HUES48 (cell line): ENCODE data around the gene ZBTB9.
"Not testable (repeated sequence)": the region's sequence is repeated elsewhere in the genome, so short reads cannot be mapped to it uniquely, and the experiment has no call there.

Source experiments
- H3K27ac ChIP-seq: one replicate; pipeline ENCODE4 v1.7.0; 2013; ENCODE audit warnings: low read depth, low read length, inconsistent platforms
- H3K27me3 ChIP-seq: 2 replicates; pipeline ENCODE4 v1.6.1; 2013; ENCODE audit warnings: mild to moderate bottlenecking, low read length; ENCODE audit not compliant: control insufficient read depth, insufficient read depth
- H3K36me3 ChIP-seq: 2 replicates; pipeline ENCODE4 v1.6.1; 2013; ENCODE audit warnings: low read length; ENCODE audit not compliant: control insufficient read depth, insufficient read depth
- H3K4me1 ChIP-seq: 2 replicates; pipeline ENCODE4 v1.6.1; 2013; ENCODE audit warnings: mild to moderate bottlenecking, low read length; ENCODE audit not compliant: control insufficient read depth, insufficient read depth
- H3K4me3 ChIP-seq: 2 replicates; pipeline ENCODE4 v1.5.1; 2013; ENCODE audit warnings: mild to moderate bottlenecking, low read depth, low read length
- H3K9ac ChIP-seq: 2 replicates; pipeline ENCODE4 v1.6.1; 2013; ENCODE audit warnings: mild to moderate bottlenecking, low read depth, low read length, moderate library complexity
- H3K9me3 ChIP-seq: 2 replicates; pipeline ENCODE4 v1.6.1; 2013; ENCODE audit warnings: low read length; ENCODE audit not compliant: control insufficient read depth, insufficient read depth

The ZBTB9 gene

DNA sequence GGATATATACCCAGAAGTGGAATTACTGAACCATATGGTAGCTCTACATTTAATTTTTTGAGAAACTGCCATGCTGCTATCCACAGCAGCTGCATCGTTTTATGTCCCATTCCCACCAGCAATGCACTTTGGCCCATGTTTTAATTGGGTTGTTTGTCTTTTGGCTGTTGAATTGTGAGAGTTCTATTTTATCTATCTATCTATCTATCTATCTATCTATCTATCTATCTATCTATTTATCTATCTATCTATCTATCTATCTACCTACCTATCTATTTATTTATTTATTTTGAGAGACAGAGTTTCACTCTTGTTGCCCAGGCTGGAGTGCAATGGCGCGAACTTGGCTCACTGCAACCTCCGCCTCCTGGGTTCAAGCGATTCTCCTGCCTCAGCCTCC, 28.2 kb downstream of the ZBTB9 start:
- not testable (repeated sequence) for H3K36me3 ChIP-seq, H3K9me3 ChIP-seq, H3K4me3 ChIP-seq, H3K4me1 ChIP-seq, H3K9ac ChIP-seq, H3K27me3 ChIP-seq, H3K27ac ChIP-seq

DNA sequence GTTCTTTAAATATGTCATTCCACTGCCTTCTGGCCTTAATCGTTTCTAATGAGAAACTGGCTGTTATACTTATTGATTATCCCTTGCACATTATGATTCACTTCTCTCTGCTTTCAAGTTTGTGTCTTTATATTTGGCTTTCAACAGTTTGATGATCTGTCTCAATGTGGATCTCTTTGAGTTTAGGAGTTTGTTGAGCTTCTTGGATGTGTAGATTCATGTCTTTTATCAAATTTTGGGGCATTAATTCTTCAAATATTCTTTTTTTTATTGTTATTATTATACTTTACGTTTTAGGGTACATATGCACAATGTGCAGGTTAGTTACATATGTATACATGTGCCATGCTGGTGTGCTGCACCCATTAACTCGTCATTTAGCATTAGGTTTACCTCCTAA, 29.3 kb downstream of the ZBTB9 start:
- no peak overlapping the region for H3K9ac ChIP-seq
- H3K9me3 ChIP-seq = no peaks in the 10 kb centered on the region
- no peaks in the 10 kb centered on the region for H3K27me3 ChIP-seq
- no peaks in the 10 kb centered on the region for H3K36me3 ChIP-seq
- H3K27ac ChIP-seq = no peak overlapping the region
- H3K4me1 ChIP-seq = no peaks in the 10 kb centered on the region
- no peak overlapping the region for H3K4me3 ChIP-seq

DNA sequence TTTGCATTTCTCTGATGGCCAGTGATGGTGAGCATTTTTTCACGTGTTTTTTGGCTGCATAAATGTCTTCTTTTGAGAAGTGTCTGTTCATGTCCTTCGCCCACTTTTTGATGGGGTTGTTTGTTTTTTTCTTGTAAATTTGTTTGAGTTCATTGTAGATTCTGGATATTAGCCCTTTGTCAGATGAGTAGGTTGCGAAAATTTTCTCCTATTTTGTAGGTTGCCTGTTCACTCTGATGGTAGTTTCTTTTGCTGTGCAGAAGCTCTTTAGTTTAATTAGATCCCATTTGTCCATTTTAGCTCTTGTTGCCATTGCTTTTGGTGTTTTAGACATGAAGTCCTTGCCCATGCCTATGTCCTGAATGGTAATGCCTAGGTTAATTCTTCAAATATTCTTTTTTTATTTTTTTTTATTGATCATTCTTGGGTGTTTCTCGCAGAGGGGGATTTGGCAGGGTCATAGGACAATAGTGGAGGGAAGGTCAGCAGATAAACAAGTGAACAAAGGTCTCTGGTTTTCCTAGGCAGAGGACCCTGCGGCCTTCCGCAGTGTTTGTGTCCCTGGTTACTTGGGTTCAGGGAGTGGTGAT, 30.4 kb downstream of the ZBTB9 start:
- H3K4me1 ChIP-seq, H3K4me3 ChIP-seq, H3K9ac ChIP-seq, H3K36me3 ChIP-seq, H3K27me3 ChIP-seq, H3K9me3 ChIP-seq, H3K27ac ChIP-seq: not testable (repeated sequence)

DNA sequence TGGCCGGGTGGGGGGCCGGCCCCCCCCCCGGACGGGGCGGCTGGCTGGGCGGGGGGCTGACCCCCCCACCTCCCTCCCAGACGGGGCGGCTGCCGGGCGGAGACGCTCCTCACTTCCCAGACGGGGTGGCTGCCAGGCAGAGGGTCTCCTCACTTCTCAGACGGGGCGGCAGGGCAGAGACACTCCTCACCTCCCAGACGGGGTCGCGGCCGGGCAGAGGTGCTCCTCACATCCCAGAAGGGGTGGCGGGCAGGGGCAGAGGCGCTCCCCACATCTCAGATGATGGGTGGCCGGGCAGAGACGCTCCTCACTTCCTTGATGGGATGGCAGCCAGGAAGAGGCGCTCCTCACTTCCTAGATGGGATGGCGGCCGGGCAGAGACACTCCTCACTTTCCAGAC, 31.3 kb downstream of the ZBTB9 start:
- H3K4me3 ChIP-seq, H3K4me1 ChIP-seq, H3K27me3 ChIP-seq, H3K9ac ChIP-seq, H3K27ac ChIP-seq, H3K9me3 ChIP-seq, H3K36me3 ChIP-seq: not testable (repeated sequence)

DNA sequence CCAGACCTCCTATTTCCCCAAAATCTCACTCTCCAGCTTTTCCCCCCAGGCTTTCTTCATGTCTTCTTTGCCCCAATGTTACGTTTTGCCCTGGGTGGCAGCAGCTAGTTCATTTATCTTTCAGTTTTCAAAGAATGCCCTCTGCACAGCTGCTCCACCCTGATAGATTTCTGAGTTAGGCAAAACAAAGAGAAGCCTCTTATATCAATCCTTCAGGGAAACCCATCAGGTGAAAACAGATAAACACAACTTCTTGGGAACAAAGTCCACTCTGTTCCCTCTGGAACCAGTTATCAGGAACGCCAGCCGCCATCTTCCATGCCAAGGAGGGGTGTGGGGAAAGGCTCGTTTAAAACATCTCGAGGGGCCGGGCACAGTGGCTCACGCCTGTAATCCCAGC, 34.0 kb downstream of the ZBTB9 start:
- no peaks in the 10 kb centered on the region for H3K9me3 ChIP-seq
- no peak overlapping the region for H3K4me3 ChIP-seq
- no peaks in the 10 kb centered on the region for H3K27me3 ChIP-seq
- H3K9ac ChIP-seq = no peak overlapping the region
- H3K4me1 ChIP-seq = no peaks in the 10 kb centered on the region
- H3K27ac ChIP-seq = no peak overlapping the region
- no peaks in the 10 kb centered on the region for H3K36me3 ChIP-seq

DNA sequence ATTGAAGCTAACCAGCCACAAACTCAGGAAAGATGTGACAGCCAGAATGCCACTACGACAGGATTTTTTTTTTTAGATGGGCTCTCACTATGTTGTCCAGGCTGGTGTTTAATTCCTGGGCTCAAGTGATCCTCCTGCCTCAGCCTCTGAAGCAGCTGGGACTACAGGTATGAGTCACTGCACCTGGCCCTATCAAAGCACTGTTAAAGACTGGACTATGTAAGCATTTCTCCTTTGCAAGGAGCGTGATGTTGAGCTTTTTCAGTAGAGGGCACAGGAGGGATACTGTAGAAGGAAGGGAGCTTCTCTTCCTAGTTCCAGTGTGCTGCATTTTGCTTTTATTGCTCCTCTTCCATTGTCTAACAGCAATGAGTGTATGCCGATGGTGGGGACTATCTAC, 35.8 kb downstream of the ZBTB9 start:
- no peaks in the 10 kb centered on the region for H3K27me3 ChIP-seq
- H3K36me3 ChIP-seq = no peaks in the 10 kb centered on the region
- no peaks in the 10 kb centered on the region for H3K4me1 ChIP-seq
- H3K9ac ChIP-seq = no peak overlapping the region
- no peaks in the 10 kb centered on the region for H3K9me3 ChIP-seq
- no peak overlapping the region for H3K27ac ChIP-seq
- no peak overlapping the region for H3K4me3 ChIP-seq

DNA sequence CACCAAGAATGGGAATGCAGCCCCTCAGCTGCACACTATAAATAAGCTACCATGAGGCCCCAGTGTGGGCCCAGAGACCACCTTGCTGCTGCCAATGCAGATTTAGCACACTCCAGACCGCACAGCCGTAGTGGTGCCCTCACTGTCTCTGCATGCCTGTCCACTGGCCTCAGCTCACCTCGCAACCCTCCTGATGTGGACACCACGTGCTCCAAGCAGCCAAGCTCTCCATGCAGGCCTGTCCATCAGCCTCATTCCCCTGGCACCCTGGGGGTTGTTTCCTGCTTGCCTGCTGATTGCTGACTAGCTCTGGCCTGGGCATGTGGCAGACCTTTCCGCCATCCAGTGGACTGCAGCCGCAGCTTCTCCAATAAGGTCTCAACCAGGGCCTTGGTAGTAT, 36.2 kb downstream of the ZBTB9 start:
- Histone ChIP-seq H3K36me3 (no peaks in the 10 kb centered on the region), H3K27ac (no peak overlapping the region), H3K9ac (no peak overlapping the region), H3K9me3 (no peaks in the 10 kb centered on the region), H3K4me3 (no peak overlapping the region), H3K4me1 (no peaks in the 10 kb centered on the region), H3K27me3 (no peaks in the 10 kb centered on the region)

- Histone ChIP-seq H3K27ac (no peak overlapping the region), H3K27me3 (no peaks in the 10 kb centered on the region), H3K9ac (no peak overlapping the region), H3K4me3 (no peak overlapping the region), H3K36me3 (no peaks in the 10 kb centered on the region), H3K9me3 (no peaks in the 10 kb centered on the region), H3K4me1 (no peaks in the 10 kb centered on the region)
Measured at GRCh38 chr6:33492093-33492492, 37.7 kb downstream of the ZBTB9 start.

DNA sequence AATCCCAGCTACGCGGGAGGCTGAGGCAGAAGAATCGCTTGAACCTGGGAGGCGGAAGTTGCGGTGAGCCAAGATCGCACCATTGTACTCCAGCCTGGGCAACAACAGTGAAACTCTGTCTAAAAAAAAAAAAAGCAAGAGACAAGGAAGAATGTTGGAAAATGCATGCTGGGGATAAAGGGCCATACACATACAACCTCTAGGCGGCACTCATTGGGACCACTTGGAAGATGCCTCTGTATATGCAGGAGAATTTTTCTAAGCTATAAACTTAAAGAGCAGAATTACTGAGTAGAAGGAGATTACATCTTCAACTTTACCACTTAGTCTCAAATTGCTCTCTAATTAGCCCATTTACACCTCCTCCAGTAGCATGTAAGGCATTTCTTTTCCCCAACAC, 42.8 kb downstream of the ZBTB9 start:
- H3K9ac ChIP-seq = no peak overlapping the region
- peaks cover 5% of the 10 kb centered on the region; the same call in 1 of the 2 replicates for H3K9me3 ChIP-seq
- H3K27me3 ChIP-seq = no peaks in the 10 kb centered on the region
- no peak overlapping the region for H3K27ac ChIP-seq
- H3K36me3 ChIP-seq = no peaks in the 10 kb centered on the region
- no peaks in the 10 kb centered on the region for H3K4me1 ChIP-seq
- H3K4me3 ChIP-seq = no peak overlapping the region

DNA sequence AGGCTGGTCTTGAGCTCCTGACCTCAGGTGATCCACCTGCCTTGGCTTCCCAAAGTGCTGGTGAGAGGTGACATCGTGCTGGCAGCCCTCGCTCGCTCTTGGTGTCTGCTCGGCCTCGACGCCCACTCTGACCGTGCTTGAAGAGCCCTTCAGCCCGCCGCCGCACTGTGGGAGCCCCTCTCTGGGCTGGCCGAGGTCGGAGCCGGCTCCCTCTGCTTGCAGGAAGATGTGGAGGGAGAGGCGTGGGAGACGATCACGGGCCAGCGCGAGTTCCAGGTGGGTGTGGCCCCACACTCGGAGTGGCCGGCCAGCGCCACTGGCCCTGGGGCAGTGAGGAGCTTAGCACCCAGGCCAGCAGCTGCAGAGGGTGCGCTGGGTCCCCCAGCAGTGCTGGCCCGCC, 48.1 kb downstream of the ZBTB9 start:
- no peaks in the 10 kb centered on the region for H3K27me3 ChIP-seq
- no peaks in the 10 kb centered on the region for H3K4me1 ChIP-seq
- H3K4me3 ChIP-seq = no peak overlapping the region
- H3K9me3 ChIP-seq = peaks cover 12% of the 10 kb centered on the region
- H3K36me3 ChIP-seq = no peaks in the 10 kb centered on the region
- H3K27ac ChIP-seq = no peak overlapping the region
- H3K9ac ChIP-seq = no peak overlapping the region

GRCh38 chr6:33504486-33504885, 50.1 kb downstream of the ZBTB9 start:
- Histone ChIP-seq H3K27me3 (no peaks in the 10 kb centered on the region), H3K4me3 (no peak overlapping the region), H3K36me3 (no peaks in the 10 kb centered on the region), H3K27ac (no peak overlapping the region), H3K4me1 (no peaks in the 10 kb centered on the region; the same call in 1 of the 2 replicates), H3K9me3 (peaks cover 12% of the 10 kb centered on the region), H3K9ac (no peak overlapping the region)
